Naive thymus-derived CD4-positive, alpha-beta T cell (primary cell): Measurements from ENCODE around the gene SIK3. TPM values are rescaled to one million over a fixed set of nuclear protein-coding genes. Genes with fewer than 3 reads are reported as not detected.

Source experiments
- ATAC-seq: fragments of 150-1000 bp; cut with Tn5 transposase; 2 replicates; pipeline ENCODE4 v1.10.0; 2021; ENCODE audit warnings: mild to moderate bottlenecking, moderate library complexity
- CTCF ChIA-PET: fragments of 350-600 bp; sonication (Branson Sonifier 250); formaldehyde crosslinking; loops from one replicate; lab custom pipeline; 2021; ENCODE audit warnings: antibody characterized with exemption; lab: Charles Lee
- POLR2A ChIA-PET: fragments of 350-600 bp; sonication (Branson Sonifier 250); formaldehyde crosslinking; loops from one replicate; lab custom pipeline; 2021; ENCODE audit warnings: antibody characterized with exemption, inconsistent platforms; lab: Charles Lee
- DNase-seq, 9 donors: peaks; one replicate each; pipeline versions ENCODE4 v3.0.0 to v3.0.0-alpha.2; 2020 to 2022; ENCODE audit warnings: mixed read lengths in 1 of 9
- H3K27ac ChIP-seq: one replicate; pipeline ENCODE4 v1.7.0; 2013; ENCODE audit warnings: mild to moderate bottlenecking, low read depth, low read length, moderate library complexity
- H3K27me3 ChIP-seq, 2 donors: one replicate each; pipeline ENCODE4 v1.7.0; 2013; ENCODE audit warnings: low read length in 2 of 2, mild to moderate bottlenecking in 2 of 2, moderate library complexity in 2 of 2; ENCODE audit not compliant: control insufficient read depth in 2 of 2, insufficient read depth in 2 of 2
- H3K36me3 ChIP-seq, 3 experiments: 1 replicate in 2 of 3; 2 replicates in 1 of 3; pipeline ENCODE4 v1.7.0; 2013; ENCODE audit warnings: low read length in 3 of 3, mild to moderate bottlenecking in 3 of 3, moderate library complexity in 1 of 3; ENCODE audit not compliant: insufficient read depth in 3 of 3, control insufficient read depth in 2 of 3
- H3K4me1 ChIP-seq, 2 donors: one replicate each; pipeline ENCODE4 v1.7.0; 2013; ENCODE audit warnings: low read length in 2 of 2, mild to moderate bottlenecking in 2 of 2, moderate library complexity in 1 of 2; ENCODE audit not compliant: control insufficient read depth in 2 of 2, insufficient read depth in 2 of 2
- H3K4me3 ChIP-seq: 2 replicates; pipeline ENCODE4 v1.7.0; 2013; ENCODE audit warnings: mild to moderate bottlenecking, low read length
- H3K9me3 ChIP-seq, 3 experiments: 1 replicate in 2 of 3; 2 replicates in 1 of 3; pipeline ENCODE4 v1.7.0; 2013; ENCODE audit warnings: low read length in 3 of 3; ENCODE audit not compliant: control insufficient read depth in 2 of 3
- H3K27ac Mint-ChIP-seq, 9 donors: one replicate each; pipeline ENCODE4 v1.8.0; 2020 to 2022; ENCODE audit warnings: mixed read lengths in 9 of 9, mild to moderate bottlenecking in 8 of 9, moderate library complexity in 5 of 9, inconsistent platforms in 2 of 9
- H3K27me3 Mint-ChIP-seq, 5 donors: one replicate each; pipeline ENCODE4 v1.8.0; 2021 to 2022; ENCODE audit warnings: mixed read lengths in 5 of 5, mild to moderate bottlenecking in 1 of 5
- H3K36me3 Mint-ChIP-seq, 5 donors: one replicate each; pipeline ENCODE4 v1.8.0; 2020 to 2022; ENCODE audit warnings: mixed read lengths in 5 of 5, mild to moderate bottlenecking in 3 of 5, inconsistent platforms in 1 of 5
- H3K4me1 Mint-ChIP-seq, 7 donors: one replicate each; pipeline ENCODE4 v1.8.0; 2020 to 2022; ENCODE audit warnings: mixed read lengths in 7 of 7, mild to moderate bottlenecking in 3 of 7, inconsistent platforms in 1 of 7
- H3K4me3 Mint-ChIP-seq, 10 donors: one replicate each; pipeline ENCODE4 v1.8.0; 2020 to 2022; ENCODE audit warnings: mild to moderate bottlenecking in 10 of 10, mixed read lengths in 10 of 10, moderate library complexity in 6 of 10, inconsistent platforms in 2 of 10
- H3K9me3 Mint-ChIP-seq, 11 donors: one replicate each; pipeline ENCODE4 v1.8.0; 2020 to 2022; ENCODE audit warnings: mixed read lengths in 11 of 11, mild to moderate bottlenecking in 4 of 11, inconsistent platforms in 1 of 11, moderate library complexity in 1 of 11
- intact Hi-C, 2 donors: fragments of 100-400 bp; cut with micrococcal nuclease; formaldehyde crosslinking; loops; one replicate each; pipeline ENCODE4 v1.15.1; 2023
- polyA plus RNA-seq, 2 donors: library from polyadenylated mRNA; unstranded; fragments of 300-500 nt; fragmentation: Illumina TruSeq; gene quantifications; one replicate each; pipeline ENCODE4 v1.2.3, GENCODE V29; 2021
- total RNA-seq, 6 experiments: library from RNA in 5 of 6; stranded (reverse) in 5 of 6; gene quantifications; 1 replicate in 5 of 6; 2 replicates in 1 of 6; pipeline ENCODE4 v1.2.3 and lab custom pipeline; 2021 to 2026

SIK3 gene
- total and polyA plus RNA-seq, 7 experiments from 2014 or later, result 13.3 to 85.2 (median 64.4) TPM

- H3K36me3 Mint-ChIP-seq, result no peaks in the 10 kb centered on the region
- no peak overlapping the region for H3K27ac Mint-ChIP-seq
- H3K9me3 ChIP-seq, result no peaks in the 10 kb centered on the region
- no peaks in the 10 kb centered on the region for H3K9me3 Mint-ChIP-seq
- POLR2A ChIA-PET, result interaction anchor here (0.6 kb wide), 1 partner anchor 238 kb away, joined by 3 read pairs; no protein-coding TSS in a partner anchor
- H3K4me1 ChIP-seq, result no peaks in the 10 kb centered on the region
- no peaks in the 10 kb centered on the region for H3K4me1 Mint-ChIP-seq
- intact Hi-C loops, result no loop called here
- DNase-seq (no peak), ATAC-seq (no peak)
- H3K36me3 ChIP-seq, result no peaks in the 10 kb centered on the region
- H3K4me3 Mint-ChIP-seq, result no peak overlapping the region
- no peaks in the 10 kb centered on the region for H3K27me3 ChIP-seq
- no peak overlapping the region for H3K27ac ChIP-seq
- peaks cover 0 to 10% (median 0%) of the 10 kb centered on the region in 5 donors for H3K27me3 Mint-ChIP-seq
- H3K4me3 ChIP-seq, result no peak overlapping the region
- CTCF ChIA-PET, result interaction anchor here (1.8 kb wide), 1 partner anchor 22 kb away, joined by 4 read pairs; no protein-coding TSS in a partner anchor
Measured at GRCh38 chr11:116814502-116814901, 283.7 kb downstream of the SIK3 start.

GRCh38 chr11:116813781-116814471 lies 284.3 kb downstream of the SIK3 start:
- POLR2A ChIA-PET, result interaction anchor here (0.6 kb wide), 1 partner anchor 238 kb away, joined by 3 read pairs; no protein-coding TSS in a partner anchor
- Histone ChIP-seq H3K9me3 (no peaks in the 10 kb centered on the region), H3K4me3 (no peak overlapping the region), H3K27ac (no peak overlapping the region), H3K4me1 (no peaks in the 10 kb centered on the region), H3K36me3 (no peaks in the 10 kb centered on the region), H3K27me3 (no peaks in the 10 kb centered on the region)
- Mint-ChIP-seq H3K36me3 (no peaks in the 10 kb centered on the region), H3K27ac (no peak overlapping the region), H3K27me3 (peaks cover 0 to 12% (median 0%) of the 10 kb centered on the region in 5 donors), H3K4me3 (no peak overlapping the region), H3K4me1 (no peaks in the 10 kb centered on the region), H3K9me3 (no peaks in the 10 kb centered on the region)
- CTCF ChIA-PET, result interaction anchor here (0.6 to 1.9 kb wide), 3 partner anchors 22 to 408 kb away, joined by 4 to 7 read pairs (median 4); partner anchors contain the start of gene APOA5
- ATAC-seq (no peak), DNase-seq (no peak)
- intact Hi-C loops, result no loop called here

GRCh38 chr11:116813170-116813569 lies 285.1 kb downstream of the SIK3 start:
- intact Hi-C loops, result no loop called here
- H3K9me3 Mint-ChIP-seq, result no peaks in the 10 kb centered on the region
- ChIA-PET POLR2A (no interaction called here), CTCF (interaction anchor here (0.6 to 1.9 kb wide), 3 partner anchors 22 to 409 kb away, joined by 4 to 7 read pairs (median 4); partner anchors contain the start of gene APOA5)
- H3K4me3 Mint-ChIP-seq, result no peak overlapping the region
- DNase-seq (no peak), ATAC-seq (no peak)
- H3K27me3 Mint-ChIP-seq, result peaks cover 0 to 12% (median 0%) of the 10 kb centered on the region in 5 donors
- H3K36me3 Mint-ChIP-seq, result no peaks in the 10 kb centered on the region
- Histone ChIP-seq H3K27ac (no peak overlapping the region), H3K4me3 (no peak overlapping the region), H3K27me3 (no peaks in the 10 kb centered on the region), H3K36me3 (no peaks in the 10 kb centered on the region), H3K4me1 (no peaks in the 10 kb centered on the region), H3K9me3 (no peaks in the 10 kb centered on the region)
- H3K27ac Mint-ChIP-seq, result no peak overlapping the region
- no peaks in the 10 kb centered on the region for H3K4me1 Mint-ChIP-seq

- ChIA-PET CTCF (interaction anchor here (1.9 kb wide), 1 partner anchor 21 kb away, joined by 7 read pairs; the partner anchor contains the start of gene APOA5), POLR2A (no interaction called here)
- no peak overlapping the region for H3K4me3 ChIP-seq
- no peak for DNase-seq
- H3K36me3 Mint-ChIP-seq, result no peaks in the 10 kb centered on the region
- H3K4me3 Mint-ChIP-seq, result no peak overlapping the region
- no peaks in the 10 kb centered on the region for H3K9me3 Mint-ChIP-seq
- ATAC-seq, result no peak
- no peak overlapping the region for H3K27ac ChIP-seq
- peaks cover 0 to 12% (median 0%) of the 10 kb centered on the region in 5 donors for H3K27me3 Mint-ChIP-seq
- H3K9me3 ChIP-seq, result no peaks in the 10 kb centered on the region
- no peak overlapping the region for H3K27ac Mint-ChIP-seq
- no peaks in the 10 kb centered on the region for H3K4me1 Mint-ChIP-seq
- H3K27me3 ChIP-seq, result no peaks in the 10 kb centered on the region
- no peaks in the 10 kb centered on the region for H3K4me1 ChIP-seq
- intact Hi-C loops, result no loop called here
- H3K36me3 ChIP-seq, result no peaks in the 10 kb centered on the region
Measured at GRCh38 chr11:116812109-116812508, 286.1 kb downstream of the SIK3 start.

- Histone ChIP-seq H3K27me3 (no peaks in the 10 kb centered on the region), H3K4me3 (no peak overlapping the region), H3K36me3 (no peaks in the 10 kb centered on the region), H3K9me3 (no peaks in the 10 kb centered on the region), H3K27ac (no peak overlapping the region), H3K4me1 (no peaks in the 10 kb centered on the region)
- Mint-ChIP-seq H3K9me3 (no peaks in the 10 kb centered on the region), H3K27me3 (peaks cover 0 to 16% (median 0%) of the 10 kb centered on the region in 5 donors), H3K36me3 (no peaks in the 10 kb centered on the region), H3K27ac (no peak overlapping the region), H3K4me1 (no peaks in the 10 kb centered on the region), H3K4me3 (no peak overlapping the region)
- intact Hi-C loops, result no loop called here
- POLR2A ChIA-PET, result interaction anchor here (1.2 kb wide), 1 partner anchor 24 kb away, joined by 3 read pairs; no protein-coding TSS in a partner anchor
- DNase-seq (no peak), ATAC-seq (no peak)
- CTCF ChIA-PET, result no interaction called here
Measured at GRCh38 chr11:116811194-116811593, 287.0 kb downstream of the SIK3 start.

- Mint-ChIP-seq H3K36me3 (no peaks in the 10 kb centered on the region), H3K27ac (no peak overlapping the region), H3K9me3 (no peaks in the 10 kb centered on the region), H3K27me3 (peaks cover 0 to 15% (median 0%) of the 10 kb centered on the region in 5 donors), H3K4me3 (no peak overlapping the region), H3K4me1 (no peaks in the 10 kb centered on the region)
- no peak for DNase-seq
- no peaks in the 10 kb centered on the region for H3K27me3 ChIP-seq
- ChIA-PET POLR2A (no interaction called here), CTCF (interaction anchor here (0.7 kb wide), 1 partner anchor 12 kb away, joined by 3 read pairs; no protein-coding TSS in a partner anchor)
- no peak for ATAC-seq
- no peak overlapping the region for H3K4me3 ChIP-seq
- intact Hi-C loops, result no loop called here
- no peaks in the 10 kb centered on the region for H3K36me3 ChIP-seq
- H3K27ac ChIP-seq, result no peak overlapping the region
- H3K4me1 ChIP-seq, result no peaks in the 10 kb centered on the region
- H3K9me3 ChIP-seq, result no peaks in the 10 kb centered on the region
Measured at GRCh38 chr11:116808262-116809175, 289.7 kb downstream of the SIK3 start.
